Astrocyte of the cerebellum (primary cell): ENCODE measurements around the gene HORMAD1.

ENCODE experiments used
- DNase-seq: peaks from one replicate; pipeline ENCODE4 v3.0.0-alpha.2; 2011; ENCODE audit warnings: low read depth
- H3K4me3 ChIP-seq: 2 replicates; pipeline ENCODE4 v1.5.1; 2011; ENCODE audit warnings: mild to moderate bottlenecking, low read depth, low read length, moderate library complexity
- in situ Hi-C: cut with HindIII; loops from 2 replicates; pipeline ENCODE4 v1.10.0; 2017; ENCODE audit warnings: low sequenced_read_pairs
- TF ChIP-seq, protein P1 (sequence below): IDR thresholded peaks from 2 replicates; pipeline ENCODE4 v1.5.1; 2012; ENCODE audit warnings: low read length, low read depth, moderate library complexity, mild to moderate bottlenecking; ENCODE audit errors: missing control alignments

The HORMAD1 gene

DNA sequence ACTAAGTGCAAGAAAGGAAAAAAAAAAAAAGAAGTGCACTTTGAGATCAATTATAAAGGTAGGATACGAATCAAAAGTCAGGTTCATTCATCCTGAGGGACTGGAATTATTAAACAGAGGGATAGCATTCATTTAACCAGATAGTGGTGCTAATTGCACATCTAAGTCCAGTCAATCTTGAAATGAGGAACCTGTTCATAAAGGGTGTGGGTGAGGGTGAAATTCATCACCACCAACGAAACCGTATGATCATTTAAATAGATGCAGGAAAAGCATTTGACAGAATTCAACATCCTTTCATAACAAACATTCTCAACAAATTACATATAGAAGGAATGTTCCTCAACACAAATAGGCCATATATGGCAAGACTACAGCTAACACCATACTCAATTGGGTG, 39.3 kb upstream of the HORMAD1 start:
- no peak overlapping the region for H3K4me3 ChIP-seq
- TF ChIP-seq, protein P1, sequence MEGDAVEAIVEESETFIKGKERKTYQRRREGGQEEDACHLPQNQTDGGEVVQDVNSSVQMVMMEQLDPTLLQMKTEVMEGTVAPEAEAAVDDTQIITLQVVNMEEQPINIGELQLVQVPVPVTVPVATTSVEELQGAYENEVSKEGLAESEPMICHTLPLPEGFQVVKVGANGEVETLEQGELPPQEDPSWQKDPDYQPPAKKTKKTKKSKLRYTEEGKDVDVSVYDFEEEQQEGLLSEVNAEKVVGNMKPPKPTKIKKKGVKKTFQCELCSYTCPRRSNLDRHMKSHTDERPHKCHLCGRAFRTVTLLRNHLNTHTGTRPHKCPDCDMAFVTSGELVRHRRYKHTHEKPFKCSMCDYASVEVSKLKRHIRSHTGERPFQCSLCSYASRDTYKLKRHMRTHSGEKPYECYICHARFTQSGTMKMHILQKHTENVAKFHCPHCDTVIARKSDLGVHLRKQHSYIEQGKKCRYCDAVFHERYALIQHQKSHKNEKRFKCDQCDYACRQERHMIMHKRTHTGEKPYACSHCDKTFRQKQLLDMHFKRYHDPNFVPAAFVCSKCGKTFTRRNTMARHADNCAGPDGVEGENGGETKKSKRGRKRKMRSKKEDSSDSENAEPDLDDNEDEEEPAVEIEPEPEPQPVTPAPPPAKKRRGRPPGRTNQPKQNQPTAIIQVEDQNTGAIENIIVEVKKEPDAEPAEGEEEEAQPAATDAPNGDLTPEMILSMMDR = no peak
- in situ Hi-C loops = no loop called here
- no peak for DNase-seq

DNA sequence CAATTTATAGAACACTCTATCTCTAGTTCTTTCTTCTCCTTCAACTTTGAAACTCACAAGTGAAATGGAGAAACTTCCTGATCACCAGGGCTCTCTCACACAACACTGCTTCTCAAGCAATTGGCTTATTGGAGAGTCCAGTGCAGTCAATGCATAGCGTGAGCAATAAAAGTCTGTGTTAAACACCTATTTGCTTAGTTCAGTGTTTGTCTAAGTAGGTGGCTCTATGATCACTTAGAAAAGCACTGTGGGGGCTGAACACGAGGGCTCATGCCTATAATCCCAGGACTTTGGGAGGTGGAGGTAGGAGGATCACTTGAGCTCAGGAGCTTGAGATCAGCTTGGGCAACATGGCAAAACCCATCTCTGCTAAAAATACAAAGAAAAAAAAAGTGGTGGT, 32.7 kb upstream of the HORMAD1 start:
- no peak overlapping the region for H3K4me3 ChIP-seq
- in situ Hi-C loops = no loop called here
- TF ChIP-seq, protein P1 = no peak
- DNase-seq = no peak

DNA sequence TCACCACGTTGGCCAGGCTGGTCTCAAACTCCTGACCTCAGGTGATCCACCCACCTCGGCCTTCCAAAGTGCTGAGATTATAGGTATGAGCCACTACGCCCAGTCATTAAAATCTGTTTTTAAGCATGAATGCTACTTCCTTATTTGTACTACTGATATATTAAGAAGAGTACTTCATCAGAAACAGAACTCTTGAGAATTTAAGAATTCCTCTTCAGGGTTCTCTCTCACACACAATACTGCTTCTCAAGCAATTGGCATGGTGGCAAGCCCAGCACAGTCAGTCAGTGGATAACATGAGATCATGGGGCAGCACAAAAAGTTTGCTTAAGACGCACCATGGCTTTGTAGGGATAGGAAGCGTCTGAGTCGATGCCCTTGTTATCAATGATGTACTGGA, 30.7 kb upstream of the HORMAD1 start:
- no peak overlapping the region for H3K4me3 ChIP-seq
- in situ Hi-C loops = no loop called here
- TF ChIP-seq, protein P1 = no peak

DNA sequence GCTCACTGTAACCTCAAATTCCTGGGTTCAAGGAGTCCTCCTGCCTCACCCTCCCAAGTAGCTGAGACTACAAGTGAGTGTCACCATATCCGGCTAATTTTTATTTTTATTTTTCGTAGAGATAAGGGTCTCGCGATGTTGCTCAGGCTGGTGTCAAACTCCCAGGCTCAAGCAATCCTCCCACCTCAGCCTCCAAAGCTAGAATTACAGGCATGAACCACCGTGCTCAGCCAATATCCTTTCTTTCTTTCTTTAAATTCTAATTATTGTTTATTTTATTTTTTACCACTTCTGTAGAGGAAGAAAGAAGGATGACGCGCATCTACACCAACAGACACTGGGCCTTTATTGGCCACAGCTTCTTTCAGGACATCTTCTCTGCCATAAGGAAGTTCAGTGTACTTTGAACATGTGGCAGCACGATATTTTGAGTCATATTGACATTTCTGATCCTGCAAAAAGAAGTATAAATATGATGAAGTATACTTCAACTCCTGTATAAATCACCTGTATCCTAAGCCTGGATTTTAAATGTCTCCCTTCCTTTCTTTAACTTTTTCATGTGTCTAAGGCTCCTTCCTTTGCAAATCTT, 29.1 kb upstream of the HORMAD1 start:
- no peak for DNase-seq
- in situ Hi-C loops = no loop called here
- no peak overlapping the region for H3K4me3 ChIP-seq
- TF ChIP-seq, protein P1 = no peak

More for the DNA sequence above, 30.7 kb upstream of the HORMAD1 start:
- no peak for DNase-seq

DNA sequence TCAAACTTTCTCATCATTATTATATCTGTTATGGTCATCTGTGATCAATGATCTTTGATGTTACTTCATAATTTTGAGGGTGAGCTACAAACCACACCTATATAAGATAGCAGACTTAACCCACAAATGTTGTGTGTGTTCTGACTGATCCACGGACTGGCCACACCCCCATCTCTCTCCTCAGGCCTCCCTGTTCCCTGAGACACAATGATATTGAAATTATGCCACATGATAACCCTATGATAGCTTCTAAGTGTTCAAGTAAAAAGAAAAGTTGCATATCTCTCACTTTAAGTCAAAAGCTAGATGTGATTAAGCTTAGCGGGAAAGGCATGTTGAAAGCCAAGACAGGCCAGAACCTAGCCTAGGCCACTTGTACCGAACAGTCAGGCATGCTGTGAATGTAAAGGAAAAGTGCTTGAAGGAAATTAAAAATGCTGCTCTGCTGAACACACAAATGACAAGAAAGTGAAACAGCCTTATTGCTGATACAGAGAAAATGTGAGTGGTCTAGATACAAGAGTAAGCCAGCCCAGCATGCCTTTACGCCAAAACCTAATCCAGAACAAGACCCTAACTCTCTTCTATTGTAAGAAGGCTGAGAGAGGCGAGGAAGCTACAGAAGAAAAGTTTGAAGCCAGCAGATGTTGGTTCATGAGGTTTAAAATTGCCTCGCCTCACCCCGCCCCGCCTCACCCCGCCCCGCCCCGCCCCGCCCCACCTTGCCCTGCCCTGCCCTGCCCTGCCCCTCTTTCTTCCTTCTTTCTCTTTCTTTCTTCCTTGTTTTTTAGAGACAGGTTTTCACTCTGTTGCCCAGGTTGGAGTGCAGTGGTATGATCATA, 28.4 kb upstream of the HORMAD1 start:
- no peak overlapping the region for H3K4me3 ChIP-seq
- no peak for DNase-seq
- in situ Hi-C loops = no loop called here
- TF ChIP-seq, protein P1 = no peak

DNA sequence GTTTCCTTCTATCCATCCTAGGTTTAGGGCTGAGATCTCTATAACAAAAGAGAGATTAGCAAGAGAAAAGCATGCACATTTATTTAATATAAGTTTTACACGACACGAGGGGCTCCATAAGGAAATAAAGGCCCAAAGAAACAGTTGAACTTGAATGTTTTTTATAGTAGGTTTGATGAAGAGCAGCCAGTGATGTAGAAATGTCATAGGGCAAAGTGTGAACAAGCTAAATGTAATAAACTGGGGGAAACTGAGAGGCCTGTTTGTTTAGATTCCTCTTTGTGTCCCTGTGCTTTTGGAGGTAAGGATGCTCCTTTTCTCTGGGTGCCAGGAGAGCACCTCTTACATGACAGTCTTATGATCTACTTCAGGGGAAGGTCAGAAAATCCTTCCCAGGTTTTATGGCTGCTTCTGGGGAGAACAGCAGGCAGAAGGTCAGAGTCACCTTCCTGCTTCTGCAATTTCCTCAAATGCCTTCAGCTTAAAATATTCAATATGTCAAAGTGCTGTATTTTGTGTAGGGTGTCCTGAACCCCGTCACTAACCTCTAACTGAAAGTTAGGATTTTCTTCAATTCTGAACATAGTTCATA, 9.5 kb upstream of the HORMAD1 start:
- TF ChIP-seq, protein P1 = no peak
- in situ Hi-C loops = no loop called here
- no peak for DNase-seq
- no peak overlapping the region for H3K4me3 ChIP-seq
